Hepatocyte (in vitro differentiated cells): Measurements from ENCODE around the gene POLR2H. TPM values are rescaled to one million over a fixed set of nuclear protein-coding genes. Genes with fewer than 3 reads are reported as not detected.

Experiments
- DNase-seq: peaks from one replicate; pipeline ENCODE4 v3.0.0-alpha.2; 2016; ENCODE audit warnings: low spot score
- H2AFZ ChIP-seq: fragments of 200-600 bp; sonication (generic); 2 replicates; pipeline ENCODE4 v1.6.0; 2016; ENCODE audit warnings: antibody characterized with exemption, mild to moderate bottlenecking
- H3K27ac ChIP-seq: fragments of 200-600 bp; sonication (generic); 2 replicates; pipeline ENCODE4 v1.5.1; 2016; ENCODE audit warnings: mild to moderate bottlenecking
- H3K27me3 ChIP-seq: fragments of 200-600 bp; sonication (generic); 2 replicates; pipeline ENCODE4 v1.6.1; 2016
- H3K36me3 ChIP-seq: fragments of 200-600 bp; sonication (generic); replicated peaks from 2 replicates; pipeline ENCODE4 v1.5.1; 2016; ENCODE audit warnings: low read depth; ENCODE audit not compliant: insufficient read depth
- H3K4me1 ChIP-seq: fragments of 200-600 bp; sonication (generic); 2 replicates; pipeline ENCODE4 v1.5.1; 2016; ENCODE audit warnings: mild to moderate bottlenecking, moderate library complexity; ENCODE audit not compliant: insufficient read depth
- H3K4me2 ChIP-seq: fragments of 200-600 bp; sonication (generic); 2 replicates; pipeline ENCODE4 v1.6.0; 2016
- H3K4me3 ChIP-seq: fragments of 200-600 bp; sonication (generic); 2 replicates; pipeline ENCODE4 v1.5.1; 2016; ENCODE audit warnings: mild to moderate bottlenecking
- H3K79me2 ChIP-seq: fragments of 200-600 bp; sonication (generic); 2 replicates; pipeline ENCODE4 v1.6.0; 2017; ENCODE audit warnings: mild to moderate bottlenecking
- H3K9me2 ChIP-seq: fragments of 200-600 bp; sonication (generic); replicated peaks from 2 replicates; pipeline ENCODE4 v1.6.0; 2017; ENCODE audit warnings: mild to moderate bottlenecking; ENCODE audit not compliant: insufficient read depth
- H3K9me3 ChIP-seq: fragments of 200-600 bp; sonication (generic); 2 replicates; pipeline ENCODE4 v1.5.1; 2016; ENCODE audit warnings: low read depth, mild to moderate bottlenecking
- H4K20me1 ChIP-seq: fragments of 200-600 bp; sonication (generic); 2 replicates; pipeline ENCODE4 v1.6.0; 2016; ENCODE audit warnings: mild to moderate bottlenecking; ENCODE audit not compliant: insufficient read depth, poor library complexity, severe bottlenecking
- EZH2 ChIP-seq: fragments of 200-600 bp; sonication (generic); IDR thresholded peaks from 2 replicates; pipeline ENCODE4 v1.6.1; 2016; ENCODE audit warnings: antibody characterized with exemption, mild to moderate bottlenecking, borderline replicate concordance
- EZH2phosphoT487 ChIP-seq: fragments of 200-600 bp; sonication (generic); IDR thresholded peaks from one replicate; pipeline ENCODE4 v1.6.1; 2018; ENCODE audit warnings: antibody characterized with exemption, mild to moderate bottlenecking, low read depth, moderate library complexity; ENCODE audit not compliant: unreplicated experiment, severe bottlenecking
- WGBS: methylation state at CpG from one replicate; pipeline ENCODE4 v1.1.6; 2016; ENCODE audit warnings: low lambda C conversion rate; ENCODE audit errors: missing lambda C conversion rate; 5-methylcytosine and 5-hydroxymethylcytosine counted together
- polyA plus RNA-seq: library from polyadenylated mRNA; unstranded; fragments of >200 nt; fragmentation: Nextera tagmentation; extraction: Ambion mirVana; gene quantifications from 2 replicates; pipeline ENCODE4 v1.2.1, GENCODE V29; 2016
- total RNA-seq: library from RNA; depleted of rRNA; stranded (reverse); fragments of >200 nt; gene quantifications from 2 replicates; pipeline ENCODE4 v1.2.3, GENCODE V29; 2014
- TF ChIP-seq, protein P1 (sequence below): fragments of 200-600 bp; sonication (generic); IDR thresholded peaks from 2 replicates; pipeline ENCODE4 v1.5.1; 2016; ENCODE audit warnings: antibody characterized with exemption, mild to moderate bottlenecking; ENCODE audit not compliant: poor library complexity

The POLR2H gene
- total and polyA plus RNA-seq, 2 experiments from 2014 or later, result 106 to 125 TPM

DNA sequence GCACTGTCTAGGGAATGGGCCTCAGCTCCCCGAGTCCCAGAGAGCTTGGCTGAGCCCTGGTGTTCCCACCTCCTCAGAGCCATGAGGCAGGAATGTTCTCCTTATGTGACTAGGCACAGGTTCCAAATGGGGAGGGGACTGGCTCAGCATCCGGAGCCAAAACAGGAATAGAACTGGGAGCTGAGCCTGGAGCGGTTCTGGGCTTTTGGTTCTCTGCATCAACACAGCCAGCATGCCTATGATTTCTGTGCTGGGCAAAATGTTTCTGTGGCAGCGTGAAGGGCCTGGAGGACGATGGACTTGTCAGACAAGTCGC lies 24.2 kb upstream of the POLR2H start, which contains the start of gene FAM131A:
TSS of gene FAM131A (plus strand) at position 202 of the 316 bp plus-strand sequence. CDS start at position 233, 31 bp downstream.
- H3K4me3 ChIP-seq, result peak within 1 kb of the TSS; percentile 82
- H3K4me2 ChIP-seq, result peak within 1 kb of the TSS; percentile 75
- no peaks in the 10 kb centered on the region for H3K36me3 ChIP-seq
- TF ChIP-seq EZH2, result no peak
- no peak for TF ChIP-seq EZH2phosphoT487
- TF ChIP-seq, protein P1, sequence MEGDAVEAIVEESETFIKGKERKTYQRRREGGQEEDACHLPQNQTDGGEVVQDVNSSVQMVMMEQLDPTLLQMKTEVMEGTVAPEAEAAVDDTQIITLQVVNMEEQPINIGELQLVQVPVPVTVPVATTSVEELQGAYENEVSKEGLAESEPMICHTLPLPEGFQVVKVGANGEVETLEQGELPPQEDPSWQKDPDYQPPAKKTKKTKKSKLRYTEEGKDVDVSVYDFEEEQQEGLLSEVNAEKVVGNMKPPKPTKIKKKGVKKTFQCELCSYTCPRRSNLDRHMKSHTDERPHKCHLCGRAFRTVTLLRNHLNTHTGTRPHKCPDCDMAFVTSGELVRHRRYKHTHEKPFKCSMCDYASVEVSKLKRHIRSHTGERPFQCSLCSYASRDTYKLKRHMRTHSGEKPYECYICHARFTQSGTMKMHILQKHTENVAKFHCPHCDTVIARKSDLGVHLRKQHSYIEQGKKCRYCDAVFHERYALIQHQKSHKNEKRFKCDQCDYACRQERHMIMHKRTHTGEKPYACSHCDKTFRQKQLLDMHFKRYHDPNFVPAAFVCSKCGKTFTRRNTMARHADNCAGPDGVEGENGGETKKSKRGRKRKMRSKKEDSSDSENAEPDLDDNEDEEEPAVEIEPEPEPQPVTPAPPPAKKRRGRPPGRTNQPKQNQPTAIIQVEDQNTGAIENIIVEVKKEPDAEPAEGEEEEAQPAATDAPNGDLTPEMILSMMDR, result no peak
- no peaks in the 10 kb centered on the region for H3K9me3 ChIP-seq
- H3K9me2 ChIP-seq, result no peaks in the 10 kb centered on the region
- H2AFZ ChIP-seq, result no peak within 1 kb of the TSS
- H4K20me1 ChIP-seq, result peaks cover 20% of the 10 kb centered on the region
- no peak for DNase-seq
- WGBS, result 92% methylated on average over 6 of the region's 6 CpGs
- H3K27ac ChIP-seq, result peak within 1 kb of the TSS; percentile 100
- H3K79me2 ChIP-seq, result peaks cover 37% of the 10 kb centered on the region
- peaks cover 16% of the 10 kb centered on the region for H3K4me1 ChIP-seq
- H3K27me3 ChIP-seq, result no peaks in the 10 kb centered on the region

DNA sequence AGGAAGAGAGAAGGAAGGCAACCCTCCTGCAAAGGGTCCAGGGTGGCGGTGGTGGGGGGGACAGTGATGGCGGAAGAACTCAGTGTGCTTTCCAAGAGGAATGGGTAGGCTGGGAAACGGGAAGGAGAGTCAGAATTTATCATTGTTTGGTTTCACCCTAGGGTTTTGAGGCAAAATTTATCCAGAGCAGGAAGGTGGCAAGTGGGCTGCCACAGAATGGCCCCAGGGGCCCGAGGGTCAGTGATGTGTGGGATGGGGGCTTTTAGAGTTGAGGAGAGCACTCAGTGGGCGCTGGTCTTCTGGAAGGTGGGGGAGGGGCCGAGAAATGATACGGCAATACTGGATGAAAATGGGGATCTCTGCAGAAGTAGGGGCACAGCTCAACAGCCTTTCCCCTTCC lies 23.5 kb upstream of the POLR2H start:
- Histone ChIP-seq H3K4me3 (no peak overlapping the region), H4K20me1 (peaks cover 16% of the 10 kb centered on the region), H3K79me2 (peaks cover 37% of the 10 kb centered on the region), H3K9me3 (no peaks in the 10 kb centered on the region), H2AFZ (no peak overlapping the region), H3K27ac (peak overlapping the region; percentile 100), H3K4me2 (peak overlapping the region; percentile 53), H3K36me3 (no peaks in the 10 kb centered on the region), H3K4me1 (peaks cover 16% of the 10 kb centered on the region), H3K27me3 (no peaks in the 10 kb centered on the region), H3K9me2 (no peaks in the 10 kb centered on the region)
- TF ChIP-seq, protein P1, result no peak
- TF ChIP-seq EZH2phosphoT487 (no peak), EZH2 (no peak)
- no peak for DNase-seq
- WGBS, result 94% methylated on average over 7 of the region's 7 CpGs

DNA sequence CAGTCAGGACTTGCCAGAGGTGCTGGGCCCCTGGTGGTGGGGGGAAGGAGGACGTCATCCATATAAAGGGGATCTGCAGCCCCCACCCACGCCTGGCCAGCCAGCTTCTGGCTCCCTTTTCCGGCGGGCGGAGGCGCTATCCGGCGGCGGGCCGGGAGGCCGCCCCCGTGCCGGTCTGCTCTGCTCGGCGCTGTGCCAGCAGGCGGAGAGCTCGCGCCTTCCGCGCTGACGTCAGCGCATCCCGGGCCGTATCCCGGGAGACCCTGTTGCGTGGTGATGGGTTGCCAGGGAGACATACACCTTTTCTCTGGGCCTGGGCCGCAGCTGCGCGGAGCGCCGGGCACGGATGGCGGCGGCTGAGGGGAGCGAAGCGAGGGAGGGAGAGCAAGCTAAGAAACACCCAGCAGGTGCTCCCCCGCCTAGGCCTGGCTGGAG lies 23.0 kb upstream of the POLR2H start:
- peaks cover 16% of the 10 kb centered on the region for H3K4me1 ChIP-seq
- no peaks in the 10 kb centered on the region for H3K36me3 ChIP-seq
- 28% methylated on average over 27 of the region's 37 CpGs for WGBS

More for the DNA sequence above, 23.0 kb upstream of the POLR2H start:
- no peaks in the 10 kb centered on the region for H3K9me2 ChIP-seq
- peaks cover 37% of the 10 kb centered on the region for H3K79me2 ChIP-seq
- H3K4me3 ChIP-seq, result no peak overlapping the region
- no peak overlapping the region for H2AFZ ChIP-seq
- peak; percentile 85 for DNase-seq
- peak overlapping the region; percentile 100 for H3K27ac ChIP-seq
- H3K27me3 ChIP-seq, result no peaks in the 10 kb centered on the region
- peaks cover 14% of the 10 kb centered on the region for H4K20me1 ChIP-seq
- no peak for TF ChIP-seq EZH2phosphoT487
- TF ChIP-seq, protein P1, result no peak
- no peak for TF ChIP-seq EZH2
- H3K4me2 ChIP-seq, result peak overlapping the region; percentile 53
- H3K9me3 ChIP-seq, result no peaks in the 10 kb centered on the region
